HG03280 (cell line): ENCODE results near the gene TTBK2.
A peak's percentile ranks its signal among the peaks of the same experiment; 100 is the strongest.
"Not testable (repeated sequence)": the region's sequence is repeated elsewhere in the genome, so short reads cannot be mapped to it uniquely, and the experiment has no call there.

Source experiments
- ATAC-seq: cut with Tn5 transposase; IDR thresholded peaks from one replicate; pipeline ENCODE4 v1.9.1; 2021; ENCODE audit warnings: mild to moderate bottlenecking, moderate library complexity; ENCODE audit not compliant: unreplicated experiment

The TTBK2 gene

DNA sequence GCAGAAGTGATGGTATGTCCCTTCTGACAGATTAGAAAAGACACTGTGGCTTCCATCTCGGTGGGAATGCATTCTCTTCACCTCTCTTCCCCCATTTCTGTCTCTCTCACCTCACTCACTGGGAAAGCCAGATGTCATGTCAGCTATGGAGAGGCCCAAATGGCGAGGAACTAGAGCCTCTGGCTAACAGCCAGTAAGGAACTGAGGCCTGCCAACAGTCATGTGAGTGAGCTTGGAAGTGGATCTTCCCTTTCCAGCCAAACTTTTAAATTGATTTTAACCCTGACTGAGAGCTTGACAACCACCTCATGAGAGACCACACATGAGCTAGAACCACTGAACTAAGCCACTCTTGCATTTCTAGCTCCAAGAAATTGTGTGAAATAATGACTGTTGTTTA is 148.4 kb downstream of the TTBK2 start:
- ATAC-seq = no peak

DNA sequence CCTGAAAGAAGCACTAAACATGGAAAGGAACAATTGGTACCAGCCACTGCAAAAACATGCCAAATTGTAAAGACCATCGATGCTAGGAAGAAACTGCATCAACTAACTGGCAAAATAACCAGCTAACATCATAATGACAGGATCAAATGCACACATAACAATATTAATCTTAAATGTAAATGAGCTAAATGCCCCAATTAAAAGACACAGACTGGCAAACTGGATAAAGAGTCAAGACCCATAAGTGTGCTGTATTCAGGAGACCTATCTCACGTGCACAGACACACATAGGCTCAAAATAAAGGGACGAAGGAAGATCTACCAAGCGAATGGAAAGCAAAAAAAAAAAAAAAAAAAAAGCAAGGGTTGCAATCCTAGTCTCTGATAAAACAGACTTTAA is 154.5 kb downstream of the TTBK2 start:
- ATAC-seq = not testable (repeated sequence)

DNA sequence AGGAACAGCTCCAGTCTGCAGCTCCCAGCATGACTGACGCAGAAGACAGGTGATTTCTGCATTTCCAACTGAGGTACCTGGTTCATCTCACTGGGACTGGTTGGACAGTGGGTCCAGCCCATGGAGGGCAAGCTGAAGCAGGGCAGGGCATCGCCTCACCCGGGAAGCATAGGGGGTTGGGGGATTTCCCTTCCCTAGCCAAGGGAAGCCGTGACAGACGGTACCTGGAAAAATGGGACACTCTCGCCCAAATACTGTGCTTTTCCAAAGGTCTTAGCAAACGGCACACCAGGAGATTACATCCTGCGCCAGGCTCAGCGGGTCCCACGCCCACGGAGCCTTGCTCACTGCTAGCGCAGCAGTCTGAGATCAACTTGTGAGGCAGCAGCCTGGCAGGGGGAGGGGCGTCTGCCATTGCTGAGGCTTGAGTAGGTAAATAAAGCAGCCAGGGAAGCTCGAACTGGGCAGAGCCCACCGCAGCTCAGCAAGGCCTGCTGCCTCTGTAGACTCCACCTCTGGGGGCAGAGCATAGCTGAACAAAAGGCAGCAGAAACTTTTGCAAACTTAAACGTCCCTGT is 156.3 kb downstream of the TTBK2 start:
- ATAC-seq = not testable (repeated sequence)

DNA sequence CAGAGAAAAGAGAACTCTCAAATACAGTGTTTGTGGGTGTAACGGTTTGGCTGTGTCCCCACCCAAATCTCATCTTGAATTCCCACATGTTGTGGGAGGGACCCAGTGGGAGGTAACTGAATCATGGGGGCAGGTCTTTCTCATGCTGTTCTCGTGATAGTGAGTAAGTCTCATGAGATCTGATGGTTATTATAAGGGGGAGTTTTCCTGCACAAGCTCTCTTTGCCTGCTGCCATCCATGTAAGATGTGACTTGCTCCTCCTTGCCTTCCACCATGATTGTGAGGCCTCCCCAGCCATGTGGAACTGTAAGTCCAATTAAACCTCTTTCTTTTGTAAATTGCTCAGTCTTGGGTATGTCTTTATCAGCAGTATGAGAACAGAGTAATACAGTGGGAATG is 158.8 kb downstream of the TTBK2 start:
- ATAC-seq = not testable (repeated sequence)

DNA sequence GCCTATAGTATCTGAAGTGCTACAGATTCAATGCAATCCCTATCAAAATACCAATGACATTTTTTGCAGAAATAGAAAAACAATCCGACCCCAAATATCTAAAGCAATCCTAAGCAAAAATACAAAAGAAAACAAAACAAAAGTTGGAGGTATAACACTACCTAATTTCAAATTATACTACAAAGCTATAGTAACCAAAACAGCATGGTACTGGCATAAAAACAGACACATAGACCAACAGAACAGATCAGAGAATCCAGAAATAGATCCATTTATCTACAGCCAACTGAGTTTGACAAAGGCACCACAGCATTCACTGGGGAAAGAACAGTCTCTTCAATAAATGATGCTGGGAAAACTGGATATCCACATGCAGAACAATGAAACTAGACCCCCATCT is 159.8 kb downstream of the TTBK2 start:
- ATAC-seq = no peak

DNA sequence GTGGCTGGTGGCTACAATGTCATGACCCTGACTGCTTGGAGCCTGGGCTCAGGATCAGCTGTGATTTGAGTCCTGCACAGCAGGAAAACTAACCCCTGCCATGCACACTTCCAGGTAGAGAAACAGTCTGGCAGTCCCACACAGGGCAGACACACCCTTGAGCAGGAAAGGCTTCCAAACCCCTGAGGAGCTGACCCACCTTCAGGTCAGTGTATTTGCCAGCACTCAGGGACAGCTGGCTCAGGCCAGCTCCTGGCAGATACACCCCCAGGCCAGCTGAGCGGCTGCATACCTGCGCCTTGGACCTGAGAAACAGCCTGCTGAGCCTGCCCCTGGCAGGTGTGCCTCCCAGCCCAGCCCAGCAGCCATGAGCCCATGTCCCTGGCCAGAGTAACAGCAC is 161.5 kb downstream of the TTBK2 start:
- no peak for ATAC-seq

DNA sequence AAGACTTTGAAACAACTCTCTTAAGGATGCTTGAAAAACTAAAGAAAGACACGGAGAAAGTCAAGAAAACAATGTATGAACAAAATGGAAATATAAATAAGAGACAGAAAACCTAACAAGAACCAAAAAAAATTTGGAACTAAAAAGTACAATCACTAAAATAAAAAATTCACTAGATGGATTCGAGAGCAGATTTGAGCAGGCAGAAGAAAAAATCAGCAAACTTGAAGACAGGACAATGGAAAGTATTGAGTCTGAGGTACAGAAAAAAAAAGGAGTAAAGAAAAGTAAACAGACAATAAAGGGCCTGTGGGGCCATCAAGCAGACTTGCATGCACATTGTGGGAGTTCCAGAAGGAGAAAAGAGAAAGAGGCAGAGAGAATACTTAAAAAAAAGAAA is 170.3 kb downstream of the TTBK2 start:
- ATAC-seq = no peak

DNA sequence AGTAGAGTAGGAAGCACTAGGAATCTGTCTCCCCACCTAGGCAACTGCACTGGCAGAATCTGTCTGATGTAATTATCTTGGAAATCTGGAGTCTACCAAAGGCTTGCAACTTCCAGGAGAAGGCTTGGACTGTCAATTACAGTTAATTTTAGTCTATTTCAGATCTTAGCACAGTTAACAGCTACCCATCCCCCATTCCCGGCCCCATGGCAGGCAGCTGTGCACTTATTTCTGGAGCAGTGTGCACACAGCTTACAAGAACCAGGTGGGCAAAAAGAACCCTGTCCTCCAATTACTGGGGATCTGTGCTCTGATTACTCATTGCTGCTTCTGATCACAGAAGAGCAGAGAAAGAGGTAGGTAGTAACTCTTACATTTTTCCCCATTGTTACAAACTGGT is 171.3 kb downstream of the TTBK2 start:
- ATAC-seq = no peak

DNA sequence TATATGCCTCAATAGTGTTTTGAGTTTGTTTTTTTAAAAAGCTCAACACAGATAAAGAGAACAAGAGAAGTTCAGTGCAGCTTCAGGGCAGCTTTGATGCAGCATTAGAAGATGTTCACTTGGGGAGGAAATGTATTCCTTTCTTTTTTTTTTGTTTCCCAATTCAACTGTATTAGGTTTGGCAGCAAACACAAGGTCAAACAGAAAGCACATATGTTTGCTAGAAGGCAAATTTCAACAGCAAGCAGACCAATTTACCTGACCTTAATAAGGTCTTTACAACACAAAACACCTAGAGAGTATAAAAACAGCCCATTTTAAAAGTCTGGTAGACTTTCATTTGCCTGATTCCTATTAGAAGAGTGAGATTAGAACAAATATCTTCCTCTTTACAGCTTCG is 176.4 kb downstream of the TTBK2 start:
- no peak for ATAC-seq

DNA sequence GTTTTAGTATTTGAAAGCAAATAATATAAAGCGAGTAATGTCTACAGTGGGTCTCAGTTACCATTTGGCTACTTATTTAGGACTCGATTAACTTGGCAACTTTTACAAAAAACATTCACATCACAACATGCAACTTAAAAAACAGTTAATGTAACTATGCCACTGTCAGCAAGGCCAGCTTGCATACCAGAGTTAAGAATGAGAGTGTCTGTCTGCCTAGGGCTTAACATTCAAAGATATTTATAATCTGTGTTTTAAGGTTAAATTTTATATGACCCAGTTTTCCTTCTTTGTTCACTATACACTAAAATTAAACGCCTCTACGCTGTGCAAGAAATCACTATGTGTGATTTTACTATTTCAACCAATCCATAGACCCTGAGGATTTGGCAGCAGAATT is 178.4 kb downstream of the TTBK2 start:
- no peak for ATAC-seq

DNA sequence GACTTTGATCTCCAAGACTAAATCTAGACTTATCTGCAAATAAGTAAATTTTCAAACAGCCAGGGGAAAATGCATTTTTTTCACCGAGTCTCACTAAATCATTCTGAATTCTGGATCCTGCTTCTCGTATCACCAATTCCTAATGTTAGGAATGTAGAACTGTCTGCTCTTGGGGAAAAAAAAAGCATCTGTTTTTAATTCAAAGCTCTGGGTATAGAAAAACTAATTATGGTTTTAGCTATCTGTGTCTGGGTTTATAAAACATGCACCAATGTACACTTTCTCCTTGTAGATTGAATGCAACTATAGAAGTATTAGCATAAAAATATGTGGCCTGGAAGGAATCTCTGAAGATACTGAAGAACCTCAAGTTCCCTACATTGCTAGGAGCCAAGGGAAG is 178.9 kb downstream of the TTBK2 start:
- no peak for ATAC-seq

DNA sequence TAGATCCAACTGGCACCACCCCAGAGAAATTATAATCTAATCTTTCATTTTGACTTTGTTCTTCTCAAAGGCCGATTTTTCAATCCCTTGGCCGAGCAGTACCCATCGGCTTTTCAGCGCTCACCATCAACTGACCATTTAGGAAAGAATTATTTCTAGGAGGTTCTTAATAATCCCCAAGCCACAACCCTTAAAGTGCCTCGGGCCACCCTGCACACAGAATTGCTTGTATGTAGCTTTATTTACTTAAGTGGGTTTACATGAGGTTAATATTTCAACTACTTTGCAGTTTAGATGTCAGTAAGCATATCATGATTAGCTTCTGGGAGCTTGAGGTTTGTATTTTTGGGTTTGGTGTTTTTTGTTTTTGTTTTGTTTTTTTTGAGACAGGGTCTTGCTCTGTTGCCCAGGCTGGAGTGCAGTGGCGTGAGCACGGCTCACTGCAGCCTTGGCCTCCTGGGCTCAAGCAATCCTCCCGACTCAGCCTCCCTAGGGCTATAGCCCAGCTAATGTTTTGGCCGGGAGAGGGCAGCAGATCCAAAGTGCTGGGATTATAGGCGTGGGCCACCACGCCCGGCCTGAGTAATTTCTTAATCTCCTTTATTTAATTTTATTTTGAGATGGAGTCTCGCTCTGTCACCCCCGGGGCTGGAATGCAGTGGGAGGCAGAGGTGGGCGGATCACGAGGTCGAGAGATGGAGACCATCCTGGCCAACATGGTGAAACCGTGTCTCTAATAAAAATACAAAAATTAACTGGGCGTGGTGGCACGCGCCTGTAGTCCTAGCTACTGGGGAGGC is 182.8 kb downstream of the TTBK2 start:
- ATAC-seq = no peak

DNA sequence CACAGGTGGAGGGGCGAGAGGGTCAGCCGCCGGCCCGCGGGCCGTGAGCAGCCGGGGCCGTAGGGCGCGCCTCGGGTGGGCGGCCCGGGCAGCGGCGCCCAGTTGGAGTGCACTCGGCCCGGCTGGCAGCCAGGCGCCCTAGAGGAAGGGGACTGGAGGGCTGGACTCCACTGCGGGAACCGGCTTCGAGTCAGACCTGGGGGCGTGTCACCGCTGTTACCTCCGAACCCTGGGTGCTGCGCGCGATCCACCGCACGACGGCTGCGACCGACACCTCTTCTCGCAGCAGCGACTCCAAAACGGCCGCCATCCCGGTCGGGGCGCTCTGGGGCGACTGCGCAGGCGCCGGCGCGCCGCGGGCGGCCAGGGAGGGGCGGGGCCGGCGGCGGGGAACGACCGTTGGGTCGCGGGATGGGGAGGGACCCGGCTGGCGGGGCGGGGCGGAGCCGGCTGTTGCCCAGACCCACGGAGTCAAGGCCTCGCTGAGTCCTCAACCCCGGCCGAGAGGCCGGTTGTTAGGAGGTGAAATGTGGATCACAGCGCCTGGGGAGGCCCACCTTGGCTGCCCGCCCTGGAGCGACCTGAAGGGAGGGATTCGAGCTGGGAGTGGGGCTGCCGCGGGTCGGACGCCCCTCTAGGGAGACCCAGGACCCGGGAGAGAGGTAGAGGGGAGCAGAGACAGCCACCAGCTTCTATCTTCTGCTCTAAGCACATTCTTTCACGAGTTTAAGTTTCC is 183.6 kb downstream of the TTBK2 start, which contains the start of gene CDAN1:
Gene CDAN1 (minus strand): TSS at position 336 of the 736 bp plus-strand sequence. CDS start 26 bp downstream, at position 310.
- peak; percentile 86 for ATAC-seq

DNA sequence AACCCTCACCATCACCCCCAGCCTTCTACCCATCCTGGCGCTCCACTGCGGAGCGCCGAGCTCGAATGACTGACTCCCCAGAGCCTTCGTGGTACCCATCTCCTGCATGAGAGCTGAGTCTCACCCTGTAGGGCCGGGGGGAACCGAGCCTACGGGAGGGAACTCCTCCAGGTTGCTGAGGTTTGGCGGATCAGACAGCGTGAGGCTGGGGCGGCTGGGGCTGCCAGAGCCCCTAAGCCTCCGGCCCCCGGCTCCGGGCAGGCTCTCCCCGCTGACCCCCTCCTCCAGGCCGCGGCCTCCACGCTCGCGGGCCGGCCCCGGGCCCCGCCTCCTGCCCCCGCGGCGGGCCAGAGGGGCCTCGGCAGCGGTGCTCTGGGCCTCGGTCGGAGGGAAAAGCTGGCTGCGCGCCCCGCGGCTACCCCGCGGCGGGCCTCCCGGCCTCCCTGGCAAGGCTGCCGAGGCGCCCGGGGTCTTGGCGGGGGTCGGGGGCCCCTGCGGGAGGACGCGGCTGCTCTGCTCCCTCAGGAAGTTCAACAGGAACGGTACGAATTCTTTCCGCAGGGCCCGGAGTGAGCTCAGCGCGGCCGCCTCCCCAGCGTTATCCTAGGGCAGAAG is 184.3 kb downstream of the TTBK2 start:
- ATAC-seq = peak; percentile 33

DNA sequence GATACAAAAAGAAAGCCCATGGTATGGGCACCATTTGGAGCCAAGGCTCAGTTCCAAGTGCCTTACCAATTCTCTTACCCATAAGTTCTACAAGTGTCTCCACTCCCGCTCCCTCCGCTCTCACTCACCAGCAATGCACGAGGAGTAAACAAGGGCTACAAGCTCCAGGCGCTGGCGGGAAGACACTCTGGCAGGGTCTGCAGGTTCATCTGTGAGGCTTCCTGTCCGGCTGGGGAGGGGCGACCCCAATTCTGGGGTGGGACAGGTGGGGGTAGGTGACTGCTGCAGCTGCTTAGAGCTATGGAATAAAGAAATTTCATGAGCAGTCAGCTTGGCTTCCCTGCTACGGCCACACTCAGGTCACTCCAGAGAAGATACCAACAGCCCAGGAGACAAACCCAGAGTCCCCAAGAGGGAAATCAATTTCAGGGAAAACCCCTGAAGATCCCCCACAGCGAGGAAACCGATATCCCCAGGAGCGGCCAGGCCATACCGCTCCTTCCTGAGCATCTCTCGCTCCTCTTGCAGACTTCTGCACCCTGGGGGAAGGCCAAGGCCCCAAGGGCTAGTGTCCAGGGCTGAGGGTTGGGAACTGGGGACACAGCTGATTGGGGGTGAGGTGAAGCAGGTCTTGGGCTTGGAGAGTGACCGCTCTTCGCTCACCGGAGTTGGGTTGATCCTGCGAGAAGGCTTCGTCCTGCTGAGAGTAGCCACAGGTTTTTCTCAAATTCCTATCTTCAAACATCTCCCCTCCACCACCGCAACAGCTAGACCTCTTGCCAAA is 185.0 kb downstream of the TTBK2 start:
- ATAC-seq = no peak

DNA sequence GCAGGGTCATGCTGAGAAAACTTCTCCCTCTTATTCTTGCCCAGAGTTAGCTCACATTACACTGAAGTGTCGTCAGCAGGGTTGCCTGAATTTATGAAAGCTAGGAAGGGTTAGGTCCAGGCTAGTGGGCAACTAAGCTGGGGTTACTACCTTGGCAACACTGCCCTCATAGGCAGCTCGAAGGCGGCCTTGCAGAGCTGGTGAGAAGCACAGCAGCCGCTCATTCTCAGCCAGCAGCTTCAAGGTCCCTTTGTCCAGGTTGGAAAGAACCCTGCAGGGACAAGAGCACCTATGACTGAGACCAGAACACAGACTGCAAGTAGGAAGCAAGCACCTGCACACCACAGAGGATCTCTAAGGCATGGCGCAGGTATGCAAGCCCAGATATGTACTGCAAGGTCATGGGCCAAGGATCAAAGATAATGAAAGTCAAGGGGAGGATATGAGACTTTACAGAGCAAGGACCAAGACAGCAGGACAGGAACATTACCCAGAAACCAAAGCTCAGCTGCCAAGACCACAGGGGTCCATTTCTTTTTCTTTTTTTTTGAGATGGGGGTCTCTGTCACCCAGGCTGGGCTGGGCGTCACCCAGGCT is 186.4 kb downstream of the TTBK2 start:
- ATAC-seq = no peak

DNA sequence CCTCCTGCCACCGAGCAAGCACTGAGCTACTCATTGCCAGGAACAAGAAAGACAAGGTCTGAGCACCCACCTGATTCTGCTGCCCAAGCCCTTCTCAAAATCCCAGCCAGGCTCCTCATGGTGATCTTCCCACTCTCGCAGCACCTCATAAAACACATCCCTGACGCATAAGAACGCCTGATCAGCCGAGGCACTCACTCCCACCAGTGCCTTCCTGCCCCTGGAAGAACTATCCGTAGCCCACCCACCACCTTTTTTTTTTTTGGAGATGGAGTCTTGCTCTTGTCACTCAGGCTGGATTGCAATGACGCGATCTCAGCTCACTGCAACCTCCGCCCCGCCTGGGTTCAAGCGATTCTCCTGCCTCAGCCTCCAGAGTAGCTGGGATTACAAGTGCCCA is 187.6 kb downstream of the TTBK2 start:
- no peak for ATAC-seq

DNA sequence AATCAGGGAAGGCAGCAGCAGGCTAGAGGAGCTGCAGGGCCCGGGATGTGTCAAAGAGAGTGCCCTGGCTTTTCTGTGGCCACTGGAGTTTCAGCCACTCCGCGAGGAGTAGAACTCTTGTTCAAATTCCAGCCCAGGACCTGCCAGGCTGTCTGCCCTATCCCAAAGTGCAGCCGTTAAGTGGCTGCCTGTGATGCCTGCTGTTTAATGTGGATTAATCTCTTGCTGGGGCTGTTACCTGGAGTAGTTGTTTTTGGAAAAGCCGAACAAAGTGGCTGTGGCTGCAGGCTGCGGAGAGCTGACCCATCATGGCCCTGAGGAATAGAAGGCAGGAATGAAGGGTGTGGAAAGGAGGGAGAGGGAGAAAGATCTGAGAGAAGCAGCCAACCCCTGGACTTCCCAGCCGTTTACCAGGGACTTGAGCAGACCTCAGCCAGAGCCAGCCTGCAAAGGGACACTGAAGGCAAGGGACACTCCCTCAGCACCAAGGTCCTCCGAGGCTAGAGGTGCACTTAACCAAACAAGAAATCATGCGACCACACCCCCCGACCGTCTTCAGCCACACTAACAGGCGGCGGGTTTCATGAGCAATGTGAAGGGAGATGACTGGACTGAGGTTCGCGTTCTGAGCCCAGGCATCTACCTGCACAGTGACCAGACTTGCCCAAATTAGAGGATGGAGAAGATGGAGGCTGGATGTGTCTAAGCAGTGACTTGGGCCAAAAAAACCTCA is 188.3 kb downstream of the TTBK2 start:
- no peak for ATAC-seq

DNA sequence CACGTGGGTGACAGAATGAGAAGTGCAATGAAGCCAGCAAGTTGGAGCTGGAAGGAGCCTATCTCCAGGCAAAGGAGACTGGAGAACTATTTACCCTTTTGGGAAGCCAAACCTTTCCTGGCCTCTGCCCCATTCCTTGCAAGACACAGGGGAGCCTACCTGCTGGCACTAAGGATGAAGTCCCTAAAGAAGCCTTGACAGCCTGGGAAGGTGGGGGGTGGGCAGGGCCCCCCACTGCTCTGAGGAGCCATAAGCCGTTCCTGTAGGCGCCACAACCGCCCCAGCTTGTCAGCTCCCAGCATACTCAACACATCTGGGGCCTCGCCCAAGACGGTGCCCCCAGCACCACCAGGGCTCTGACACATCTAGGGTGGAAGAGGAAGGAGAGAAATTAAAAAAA is 189.1 kb downstream of the TTBK2 start:
- ATAC-seq = no peak

DNA sequence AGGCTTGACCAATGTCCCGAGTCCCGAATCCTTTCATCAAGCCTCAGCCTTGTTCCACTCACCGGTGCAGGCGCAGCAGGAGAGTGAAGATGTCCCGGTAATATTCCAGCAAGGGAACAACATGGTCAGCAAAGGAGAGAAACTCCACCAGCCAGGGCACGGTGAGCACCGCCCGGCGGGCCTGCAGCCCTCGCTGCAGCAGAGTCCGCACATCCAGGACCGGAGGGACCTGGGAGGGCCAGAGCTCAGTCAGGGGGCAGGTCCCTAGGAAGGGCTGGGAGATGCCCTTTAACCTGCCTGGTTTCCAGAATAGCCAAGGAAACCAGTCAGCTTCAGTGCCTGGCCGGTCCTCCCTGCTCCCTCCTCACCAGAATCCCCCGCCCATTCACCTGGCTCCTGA is 190.0 kb downstream of the TTBK2 start:
- ATAC-seq = no peak
